GM12873 (cell line): ENCODE results near the gene ST3GAL2.

ENCODE experiments used
- CTCF ChIP-seq: IDR thresholded peaks from 2 replicates; pipeline ENCODE4 v1.5.1; 2012; ENCODE audit warnings: low read depth, mild to moderate bottlenecking, moderate library complexity, low read length, control low read depth; ENCODE audit not compliant: insufficient read depth; ENCODE audit errors: missing control alignments

Gene ST3GAL2

GRCh38 chr16:70421473-70422311 lies 17.2 kb downstream of the ST3GAL2 start:
- no peak for TF ChIP-seq CTCF

GRCh38 chr16:70421014-70421413 lies 17.9 kb downstream of the ST3GAL2 start:
- TF ChIP-seq CTCF: no peak

GRCh38 chr16:70419384-70420327 lies 19.2 kb downstream of the ST3GAL2 start:
- TF ChIP-seq CTCF: no peak

GRCh38 chr16:70418993-70419318 lies 19.9 kb downstream of the ST3GAL2 start:
- TF ChIP-seq CTCF: no peak

- no peak for TF ChIP-seq CTCF
Observed at GRCh38 chr16:70418274-70418992, 20.5 kb downstream of the ST3GAL2 start.

GRCh38 chr16:70417661-70418060 lies 21.2 kb downstream of the ST3GAL2 start:
- TF ChIP-seq CTCF: no peak
